Uterus (tissue), 4 donors: Measurements from ENCODE around the gene HEBP1. TPM values are rescaled to one million over a fixed set of nuclear protein-coding genes. Genes with fewer than 3 reads are reported as not detected.

Source experiments
- DNase-seq, 2 donors: peaks; one replicate each; pipeline ENCODE4 v3.0.0-alpha.2; 2019 to 2020
- H3K27ac ChIP-seq, 2 donors: fragments of 200-600 bp; sonication (generic); 1 replicate in 1 of 2; 2 replicates in 1 of 2; pipeline ENCODE4 v1.5.1; 2016 to 2018
- H3K27me3 ChIP-seq, 2 donors: fragments of 200-600 bp; sonication (generic); one replicate each; pipeline ENCODE4 v1.5.1; 2018 to 2019; ENCODE audit warnings: control low read depth in 1 of 2
- H3K36me3 ChIP-seq, 2 donors: fragments of 200-600 bp; sonication (generic); one replicate each; pipeline ENCODE4 v1.5.1; 2019; ENCODE audit warnings: control low read depth in 1 of 2
- H3K4me1 ChIP-seq, 2 donors: fragments of 200-600 bp; sonication (generic); one replicate each; pipeline ENCODE4 v1.5.1; 2018 to 2019; ENCODE audit warnings: control low read depth in 1 of 2
- H3K4me3 ChIP-seq, 2 donors: fragments of 200-600 bp; sonication (generic); 1 replicate in 1 of 2; 2 replicates in 1 of 2; pipeline ENCODE4 v1.5.1; 2018 to 2019; ENCODE audit warnings: mild to moderate bottlenecking in 1 of 2
- H3K9me3 ChIP-seq, 2 donors: fragments of 200-600 bp; sonication (generic); one replicate each; pipeline ENCODE4 v1.5.1; 2019; ENCODE audit warnings: control low read depth in 1 of 2
- CTCF ChIP-seq, 4 experiments: fragments of 200-600 bp in 2 of 4; fragments of 450-650 bp in 2 of 4; sonication (generic) in 2 of 4; IDR thresholded peaks; one replicate each; pipeline ENCODE4 v1.5.1; 2016 to 2019; ENCODE audit warnings: antibody characterized with exemption in 4 of 4, mild to moderate bottlenecking in 2 of 4, moderate library complexity in 1 of 4
- POLR2A ChIP-seq, 2 donors: fragments of 450-650 bp; IDR thresholded peaks; one replicate each; pipeline ENCODE4 v1.6.1; 2016; ENCODE audit warnings: antibody characterized with exemption in 2 of 2, mild to moderate bottlenecking in 1 of 2, moderate library complexity in 1 of 2
- intact Hi-C: fragments of 100-400 bp; cut with DNase I; formaldehyde crosslinking; loops from one replicate; pipeline ENCODE4 v1.15.1; 2023; ENCODE audit warnings: low total_unique reads
- total RNA-seq, 4 donors: library from RNA; depleted of rRNA in 3 of 4; stranded (reverse); fragments of >200 nt in 3 of 4; gene quantifications; one replicate each; pipeline versions ENCODE4 v1.1.0 to v1.2.4, GENCODE V29; 2014 to 2023
- donor health status: DM: yes; HTN: yes; CAD: no.

The HEBP1 gene
- total RNA-seq, 4 donors from 2014 or later = 10.5 to 64.4 (median 40.9) TPM

GRCh38 chr12:13002301-13003097, 2.4 kb upstream of the HEBP1 start:
- DNase-seq = no peak
- intact Hi-C loops = no loop called here
- Histone ChIP-seq H3K27me3 (no peaks in the 10 kb centered on the region), H3K9me3 (no peaks in the 10 kb centered on the region), H3K4me3 (peak overlapping the region in 1 of 2 donors; percentile 73), H3K27ac (no peak overlapping the region), H3K4me1 (no peaks in the 10 kb centered on the region), H3K36me3 (no peaks in the 10 kb centered on the region)
- TF ChIP-seq POLR2A (IDR thresholded peaks at IDR 0.05) = no peak
- no peak for TF ChIP-seq CTCF (IDR thresholded peaks at IDR 0.05)

- Histone ChIP-seq H3K27me3 (no peaks in the 10 kb centered on the region), H3K4me1 (no peaks in the 10 kb centered on the region), H3K27ac (peak overlapping the region; percentile 90 to 99), H3K4me3 (peak overlapping the region; percentile 42 to 73), H3K9me3 (no peaks in the 10 kb centered on the region), H3K36me3 (no peaks in the 10 kb centered on the region)
- TF ChIP-seq CTCF (IDR thresholded peaks at IDR 0.05) = no peak
- TF ChIP-seq POLR2A (IDR thresholded peaks at IDR 0.05) = no peak
- intact Hi-C loops = no loop called here
- no peak for DNase-seq
Observed at GRCh38 chr12:13001775-13002040, 1.6 kb upstream of the HEBP1 start.

GRCh38 chr12:13000925-13001774, 1.1 kb upstream of the HEBP1 start:
- TF ChIP-seq CTCF (IDR thresholded peaks at IDR 0.05) (peak in 3 of 4 experiments; percentile 15 to 57 (median 31)), POLR2A (IDR thresholded peaks at IDR 0.05) (peak in 1 of 2 donors; percentile 26)
- peak; percentile 61 to 66 for DNase-seq
- H3K4me1 ChIP-seq = no peaks in the 10 kb centered on the region
- H3K9me3 ChIP-seq = no peaks in the 10 kb centered on the region
- H3K4me3 ChIP-seq = peak overlapping the region; percentile 42 to 73
- H3K27ac ChIP-seq = peak overlapping the region; percentile 90 to 99
- intact Hi-C loops = no loop called here
- no peaks in the 10 kb centered on the region for H3K27me3 ChIP-seq
- no peaks in the 10 kb centered on the region for H3K36me3 ChIP-seq

- Histone ChIP-seq H3K36me3 (no peaks in the 10 kb centered on the region), H3K4me1 (no peaks in the 10 kb centered on the region), H3K9me3 (no peaks in the 10 kb centered on the region), H3K4me3 (peak overlapping the region; percentile 42 to 73), H3K27ac (peak overlapping the region; percentile 90 to 99), H3K27me3 (no peaks in the 10 kb centered on the region)
- no peak for DNase-seq
- TF ChIP-seq CTCF (IDR thresholded peaks at IDR 0.05) = no peak
- TF ChIP-seq POLR2A (IDR thresholded peaks at IDR 0.05) = no peak
- intact Hi-C loops = no loop called here
Observed at GRCh38 chr12:13000616-13000924, 505 bp upstream of the HEBP1 start.
